HepG2 (cell line): ENCODE results near the gene CAPZB. TPM values are rescaled to one million over a fixed set of nuclear protein-coding genes. Genes with fewer than 3 reads are reported as not detected.

ENCODE experiments used
- ATAC-seq: fragments of 200-7000 bp; cut with Tn5 transposase; 3 replicates; pipeline ENCODE4 v1.9.1; 2020; ENCODE audit warnings: mild to moderate bottlenecking, moderate library complexity
- BruUV-seq: library from RNA; stranded (reverse); fragments of 400-500 nt; replicated peaks from 2 replicates; lab custom pipeline; 2021; lab: Mats Ljungman, UMichigan
- CTCF ChIA-PET: fragments of 300-600 bp; formaldehyde crosslinking; extraction: SDS; loops from one replicate; lab custom pipeline; 2021; ENCODE audit warnings: low total read pairs, inconsistent platforms, low intra/inter-chr PET ratio; lab: Yijun Ruan, JAX
- POLR2A ChIA-PET: fragments of 350-600 bp; sonication (Branson Sonifier 250); formaldehyde crosslinking; loops from one replicate; lab custom pipeline; 2020; ENCODE audit warnings: antibody characterized with exemption, inconsistent platforms; lab: Yijun Ruan, JAX
- DNase-seq: peaks from one replicate; pipeline ENCODE4 v3.0.0-alpha.2; 2015; ENCODE audit warnings: low spot score
- FAIRE-seq: peaks from 3 replicates; lab custom pipeline; 2011; peaks lifted over from hg19 to GRCh38; lab: Jason Lieb, UNC
- H2AFZ ChIP-seq: one replicate; pipeline ENCODE4 v1.6.1; 2011; ENCODE audit warnings: low read length, inconsistent platforms
- H3K27ac ChIP-seq: fragments of 300-600 bp; 3 replicates; pipeline ENCODE4 v1.8.0; 2011; ENCODE audit warnings: mixed run types, mild to moderate bottlenecking, mixed read lengths, low read length, inconsistent platforms; ENCODE audit not compliant: insufficient read depth; ENCODE audit errors: extremely low read length
- H3K27me3 ChIP-seq, 2 experiments: fragments of 200-600 bp in 1 of 2; 2 replicates in 1 of 2; 3 replicates in 1 of 2; pipeline versions ENCODE4 v1.6.0 to v1.8.0; 2011; ENCODE audit warnings: low read length in 2 of 2, mild to moderate bottlenecking in 2 of 2, moderate library complexity in 2 of 2, inconsistent platforms in 1 of 2; ENCODE audit not compliant: insufficient read depth in 2 of 2, control insufficient read depth in 1 of 2
- H3K36me3 ChIP-seq, 2 experiments: fragments of 200-600 bp in 1 of 2; replicated peaks in 1 of 2; 2 replicates in 1 of 2; 3 replicates in 1 of 2; pipeline versions ENCODE4 v1.5.1 to v1.8.0; 2011; ENCODE audit warnings: low read length in 2 of 2, inconsistent platforms in 1 of 2; ENCODE audit not compliant: insufficient read depth in 2 of 2, control insufficient read depth in 1 of 2
- H3K4me1 ChIP-seq: 2 replicates; pipeline ENCODE4 v1.5.1; 2012; ENCODE audit warnings: low read length, inconsistent platforms; ENCODE audit not compliant: insufficient read depth
- H3K4me2 ChIP-seq: 2 replicates; pipeline ENCODE4 v1.6.0; 2011; ENCODE audit warnings: low read depth, low read length, inconsistent platforms
- H3K4me3 ChIP-seq, 3 experiments: fragments of 200-600 bp in 1 of 3; sonication (generic), shearing (Covaris generic) in 1 of 3; replicated peaks in 1 of 3; 2 replicates each; pipeline ENCODE4 v1.5.1; 2011 to 2016; ENCODE audit warnings: low read length in 3 of 3, inconsistent platforms in 2 of 3, low read depth in 2 of 3, mild to moderate bottlenecking in 2 of 3, control low read depth in 1 of 3, mixed read lengths in 1 of 3; ENCODE audit not compliant: insufficient read depth in 1 of 3
- H3K79me2 ChIP-seq: one replicate; pipeline ENCODE4 v1.6.1; 2011; ENCODE audit warnings: low read length, inconsistent platforms; ENCODE audit not compliant: insufficient read depth
- H3K9ac ChIP-seq: 2 replicates; pipeline ENCODE4 v1.6.0; 2011; ENCODE audit warnings: mild to moderate bottlenecking, low read depth, low read length, inconsistent platforms; ENCODE audit not compliant: insufficient read depth
- H3K9me3 ChIP-seq: 2 replicates; pipeline ENCODE4 v1.5.1; 2012; ENCODE audit warnings: mild to moderate bottlenecking, low read length
- H4K20me1 ChIP-seq: 2 replicates; pipeline ENCODE4 v1.6.0; 2011; ENCODE audit warnings: inconsistent platforms, mild to moderate bottlenecking, low read length, moderate library complexity; ENCODE audit not compliant: insufficient read depth
- KDM5B ChIP-seq: sonication (generic); formaldehyde crosslinking; IDR thresholded peaks from 2 replicates; pipeline ENCODE4 v1.4.0; 2020; ENCODE audit warnings: missing genetic modification reagents, mild to moderate bottlenecking, borderline replicate concordance
- RARG ChIP-seq: sonication (generic); formaldehyde crosslinking; IDR thresholded peaks from 2 replicates; pipeline ENCODE4 v1.4.0; 2020; ENCODE audit warnings: low read depth, mild to moderate bottlenecking, missing genetic modification reagents
- SALL1 ChIP-seq: sonication (generic); formaldehyde crosslinking; IDR thresholded peaks from 2 replicates; pipeline ENCODE4 v1.8.0; 2022; ENCODE audit warnings: mild to moderate bottlenecking, missing genetic modification reagents
- SAP130 ChIP-seq: IDR thresholded peaks from 2 replicates; pipeline ENCODE4 v1.6.1; 2016; ENCODE audit warnings: low read depth
- TBX2 ChIP-seq: sonication (generic); formaldehyde crosslinking; IDR thresholded peaks from 2 replicates; pipeline ENCODE4 v1.5.0; 2020; ENCODE audit warnings: missing genetic modification reagents, mild to moderate bottlenecking, borderline replicate concordance
- ZNF326 ChIP-seq: sonication (generic); formaldehyde crosslinking; IDR thresholded peaks from 2 replicates; pipeline ENCODE4 v1.4.0; 2020; ENCODE audit warnings: missing genetic modification reagents, borderline replicate concordance
- ZNF468 ChIP-seq: sonication (generic); formaldehyde crosslinking; IDR thresholded peaks from 2 replicates; pipeline ENCODE4 v1.8.0; 2022; ENCODE audit warnings: mild to moderate bottlenecking, moderate library complexity, missing genetic modification reagents
- ZNF619 ChIP-seq: sonication (generic); formaldehyde crosslinking; IDR thresholded peaks from 2 replicates; pipeline ENCODE4 v1.4.0; 2020; ENCODE audit warnings: mild to moderate bottlenecking, missing genetic modification reagents
- WGBS: methylation state at CpG from one replicate; pipeline ENCODE4 v1.1.6; 2017; ENCODE audit warnings: low lambda C conversion rate; 5-methylcytosine and 5-hydroxymethylcytosine counted together
- in situ Hi-C: cut with HindIII; loops from 2 replicates; pipeline ENCODE4 v1.10.0; 2017; ENCODE audit warnings: low pct_unique_long_range_greater_than_20kb; ENCODE audit not compliant: extremely low pct_ligation_motif_present
- intact Hi-C: fragments of 100-400 bp; cut with micrococcal nuclease; formaldehyde crosslinking; loops from one replicate; pipeline ENCODE4 v1.10.0; 2022; ENCODE audit not compliant: unreplicated experiment
- polyA plus RNA-seq, 8 experiments: library from polyadenylated mRNA; depleted of rRNA in 3 of 8; stranded (reverse) in 7 of 8; unstranded in 1 of 8; fragments of >200 nt; fragmentation: Illumina TruSeq in 4 of 8; extraction: Trizol in 4 of 8; gene quantifications; 2 replicates each; pipeline versions ENCODE4 v1.2.1 to v1.2.3, GENCODE V29; 2011 to 2016; ENCODE audit warnings: low read depth in 4 of 8, missing spikeins in 1 of 8, mixed read lengths in 1 of 8; ENCODE audit not compliant: insufficient read depth in 1 of 8
- total RNA-seq, 5 experiments: library from RNA; depleted of rRNA; stranded (reverse); fragments of >200 nt; fragmentation: Illumina TruSeq; extraction: Trizol; gene quantifications; 2 replicates each; pipeline ENCODE4 v1.2.3, GENCODE V29; 2016; ENCODE audit warnings: low read depth in 1 of 5
- TF ChIP-seq, protein P1 (sequence below): fragments of 450-650 bp; IDR thresholded peaks from 2 replicates; pipeline ENCODE4 v1.6.1; 2017; ENCODE audit warnings: mild to moderate bottlenecking
- TF ChIP-seq, protein P2 (sequence below): sonication (generic); formaldehyde crosslinking; IDR thresholded peaks from 2 replicates; pipeline ENCODE4 v1.5.1; 2020; ENCODE audit warnings: mild to moderate bottlenecking, missing genetic modification reagents, moderate library complexity
- TF ChIP-seq, protein P3 (sequence below): sonication (generic); formaldehyde crosslinking; IDR thresholded peaks from 2 replicates; pipeline ENCODE4 v1.4.0; 2020; ENCODE audit warnings: mild to moderate bottlenecking, missing genetic modification reagents
- TF ChIP-seq, protein P4 (sequence below): sonication (generic); formaldehyde crosslinking; IDR thresholded peaks from 2 replicates; pipeline ENCODE4 v1.5.0; 2020; ENCODE audit warnings: missing genetic modification reagents

CAPZB gene
- total and polyA plus RNA-seq, 2 of the 13 experiments (the other 11 are each of a cell fraction or from before 2014, with no cell fraction given) = 58.9 to 76.9 TPM

DNA sequence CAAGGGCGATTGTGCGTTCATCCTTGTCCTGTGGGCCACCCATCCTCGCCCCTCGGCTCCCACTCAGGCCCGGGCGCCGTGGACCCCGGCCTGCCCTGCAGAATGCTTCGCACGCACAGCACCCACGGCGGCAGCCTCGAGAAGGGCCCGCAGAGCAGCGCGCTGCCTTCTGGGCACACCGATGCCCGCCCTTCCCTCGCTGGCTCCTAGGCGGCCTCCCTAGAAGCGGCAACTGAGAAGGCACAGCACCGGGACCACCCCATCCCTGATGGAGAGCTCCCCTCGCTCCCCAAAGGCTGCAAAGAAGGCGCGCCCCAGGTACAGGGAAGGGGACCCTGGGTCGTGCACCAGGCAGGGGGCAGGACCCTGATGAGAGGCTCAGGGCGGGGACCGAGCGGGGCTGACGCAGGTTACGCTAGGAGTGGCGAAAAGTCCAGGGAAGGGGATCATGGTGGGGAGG is 971 bp downstream of the CAPZB start:
- no TSS peak for BruUV-seq
- Histone ChIP-seq H3K79me2 (peaks cover 57% of the 10 kb centered on the region), H3K27ac (peak overlapping the region; percentile 93), H2AFZ (no peak overlapping the region), H3K4me2 (peak overlapping the region; percentile 89), H4K20me1 (peaks cover 40% of the 10 kb centered on the region), H3K4me3 (peak overlapping the region; percentile 84 to 100 (median 99)), H3K9me3 (no peaks in the 10 kb centered on the region), H3K4me1 (peaks cover 65% of the 10 kb centered on the region), H3K9ac (peak overlapping the region; percentile 98), H3K27me3 (no peaks in the 10 kb centered on the region; a peak in 1 of 5 replicates), H3K36me3 (peaks cover 4 to 16% of the 10 kb centered on the region in 2 experiments; a peak in 4 of 5 replicates)
- intact Hi-C loops (loop anchor here (1.0 to 2.0 kb wide), 2 partner anchors 74 to 112 kb away; a partner anchor contains a TSS), in situ Hi-C loops (loop anchor here (5.0 kb wide), 1 partner anchor 163 kb away; no protein-coding TSS in a partner anchor)
- DNase-seq (no peak), ATAC-seq (peak; percentile 30), FAIRE-seq (no peak)
- WGBS = 0% methylated on average over 13 of the region's 32 CpGs
- ChIA-PET CTCF (no interaction called here), POLR2A (interaction anchor here (2.9 kb wide), 1 partner anchor 112 kb away, joined by 13 read pairs; a partner anchor contains a TSS)
- TF ChIP-seq TBX2 (peak; percentile 63; the same call in 1 of the 2 replicates), KDM5B (CRISPR knock-in tag) (peak; percentile 72; the same call in 1 of the 2 replicates), ZNF326 (CRISPR knock-in tag) (no peak), SALL1 (CRISPR knock-in tag) (0 out of 2 replicates have a peak, but pooled peaks have one; percentile 35), ZNF468 (CRISPR knock-in tag) (0 out of 2 replicates have a peak, but pooled peaks have one; percentile 15), RARG (CRISPR knock-in tag) (no peak), ZNF619 (CRISPR knock-in tag) (0 out of 2 replicates have a peak, but pooled peaks have one; percentile 64), SAP130 (CRISPR knock-in tag) (0 out of 2 replicates have a peak, but pooled peaks have one; percentile 5)
- TF ChIP-seq, protein P1, sequence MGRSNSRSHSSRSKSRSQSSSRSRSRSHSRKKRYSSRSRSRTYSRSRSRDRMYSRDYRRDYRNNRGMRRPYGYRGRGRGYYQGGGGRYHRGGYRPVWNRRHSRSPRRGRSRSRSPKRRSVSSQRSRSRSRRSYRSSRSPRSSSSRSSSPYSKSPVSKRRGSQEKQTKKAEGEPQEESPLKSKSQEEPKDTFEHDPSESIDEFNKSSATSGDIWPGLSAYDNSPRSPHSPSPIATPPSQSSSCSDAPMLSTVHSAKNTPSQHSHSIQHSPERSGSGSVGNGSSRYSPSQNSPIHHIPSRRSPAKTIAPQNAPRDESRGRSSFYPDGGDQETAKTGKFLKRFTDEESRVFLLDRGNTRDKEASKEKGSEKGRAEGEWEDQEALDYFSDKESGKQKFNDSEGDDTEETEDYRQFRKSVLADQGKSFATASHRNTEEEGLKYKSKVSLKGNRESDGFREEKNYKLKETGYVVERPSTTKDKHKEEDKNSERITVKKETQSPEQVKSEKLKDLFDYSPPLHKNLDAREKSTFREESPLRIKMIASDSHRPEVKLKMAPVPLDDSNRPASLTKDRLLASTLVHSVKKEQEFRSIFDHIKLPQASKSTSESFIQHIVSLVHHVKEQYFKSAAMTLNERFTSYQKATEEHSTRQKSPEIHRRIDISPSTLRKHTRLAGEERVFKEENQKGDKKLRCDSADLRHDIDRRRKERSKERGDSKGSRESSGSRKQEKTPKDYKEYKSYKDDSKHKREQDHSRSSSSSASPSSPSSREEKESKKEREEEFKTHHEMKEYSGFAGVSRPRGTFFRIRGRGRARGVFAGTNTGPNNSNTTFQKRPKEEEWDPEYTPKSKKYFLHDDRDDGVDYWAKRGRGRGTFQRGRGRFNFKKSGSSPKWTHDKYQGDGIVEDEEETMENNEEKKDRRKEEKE = no peak
- TF ChIP-seq, protein P2, sequence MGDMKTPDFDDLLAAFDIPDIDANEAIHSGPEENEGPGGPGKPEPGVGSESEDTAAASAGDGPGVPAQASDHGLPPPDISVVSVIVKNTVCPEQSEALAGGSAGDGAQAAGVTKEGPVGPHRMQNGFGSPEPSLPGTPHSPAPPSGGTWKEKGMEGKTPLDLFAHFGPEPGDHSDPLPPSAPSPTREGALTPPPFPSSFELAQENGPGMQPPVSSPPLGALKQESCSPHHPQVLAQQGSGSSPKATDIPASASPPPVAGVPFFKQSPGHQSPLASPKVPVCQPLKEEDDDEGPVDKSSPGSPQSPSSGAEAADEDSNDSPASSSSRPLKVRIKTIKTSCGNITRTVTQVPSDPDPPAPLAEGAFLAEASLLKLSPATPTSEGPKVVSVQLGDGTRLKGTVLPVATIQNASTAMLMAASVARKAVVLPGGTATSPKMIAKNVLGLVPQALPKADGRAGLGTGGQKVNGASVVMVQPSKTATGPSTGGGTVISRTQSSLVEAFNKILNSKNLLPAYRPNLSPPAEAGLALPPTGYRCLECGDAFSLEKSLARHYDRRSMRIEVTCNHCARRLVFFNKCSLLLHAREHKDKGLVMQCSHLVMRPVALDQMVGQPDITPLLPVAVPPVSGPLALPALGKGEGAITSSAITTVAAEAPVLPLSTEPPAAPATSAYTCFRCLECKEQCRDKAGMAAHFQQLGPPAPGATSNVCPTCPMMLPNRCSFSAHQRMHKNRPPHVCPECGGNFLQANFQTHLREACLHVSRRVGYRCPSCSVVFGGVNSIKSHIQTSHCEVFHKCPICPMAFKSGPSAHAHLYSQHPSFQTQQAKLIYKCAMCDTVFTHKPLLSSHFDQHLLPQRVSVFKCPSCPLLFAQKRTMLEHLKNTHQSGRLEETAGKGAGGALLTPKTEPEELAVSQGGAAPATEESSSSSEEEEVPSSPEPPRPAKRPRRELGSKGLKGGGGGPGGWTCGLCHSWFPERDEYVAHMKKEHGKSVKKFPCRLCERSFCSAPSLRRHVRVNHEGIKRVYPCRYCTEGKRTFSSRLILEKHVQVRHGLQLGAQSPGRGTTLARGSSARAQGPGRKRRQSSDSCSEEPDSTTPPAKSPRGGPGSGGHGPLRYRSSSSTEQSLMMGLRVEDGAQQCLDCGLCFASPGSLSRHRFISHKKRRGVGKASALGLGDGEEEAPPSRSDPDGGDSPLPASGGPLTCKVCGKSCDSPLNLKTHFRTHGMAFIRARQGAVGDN (CRISPR knock-in tag) = peak; percentile 88
- TF ChIP-seq, protein P3, sequence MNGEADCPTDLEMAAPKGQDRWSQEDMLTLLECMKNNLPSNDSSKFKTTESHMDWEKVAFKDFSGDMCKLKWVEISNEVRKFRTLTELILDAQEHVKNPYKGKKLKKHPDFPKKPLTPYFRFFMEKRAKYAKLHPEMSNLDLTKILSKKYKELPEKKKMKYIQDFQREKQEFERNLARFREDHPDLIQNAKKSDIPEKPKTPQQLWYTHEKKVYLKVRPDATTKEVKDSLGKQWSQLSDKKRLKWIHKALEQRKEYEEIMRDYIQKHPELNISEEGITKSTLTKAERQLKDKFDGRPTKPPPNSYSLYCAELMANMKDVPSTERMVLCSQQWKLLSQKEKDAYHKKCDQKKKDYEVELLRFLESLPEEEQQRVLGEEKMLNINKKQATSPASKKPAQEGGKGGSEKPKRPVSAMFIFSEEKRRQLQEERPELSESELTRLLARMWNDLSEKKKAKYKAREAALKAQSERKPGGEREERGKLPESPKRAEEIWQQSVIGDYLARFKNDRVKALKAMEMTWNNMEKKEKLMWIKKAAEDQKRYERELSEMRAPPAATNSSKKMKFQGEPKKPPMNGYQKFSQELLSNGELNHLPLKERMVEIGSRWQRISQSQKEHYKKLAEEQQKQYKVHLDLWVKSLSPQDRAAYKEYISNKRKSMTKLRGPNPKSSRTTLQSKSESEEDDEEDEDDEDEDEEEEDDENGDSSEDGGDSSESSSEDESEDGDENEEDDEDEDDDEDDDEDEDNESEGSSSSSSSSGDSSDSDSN (CRISPR knock-in tag) = peak; percentile 75
- TF ChIP-seq, protein P4, sequence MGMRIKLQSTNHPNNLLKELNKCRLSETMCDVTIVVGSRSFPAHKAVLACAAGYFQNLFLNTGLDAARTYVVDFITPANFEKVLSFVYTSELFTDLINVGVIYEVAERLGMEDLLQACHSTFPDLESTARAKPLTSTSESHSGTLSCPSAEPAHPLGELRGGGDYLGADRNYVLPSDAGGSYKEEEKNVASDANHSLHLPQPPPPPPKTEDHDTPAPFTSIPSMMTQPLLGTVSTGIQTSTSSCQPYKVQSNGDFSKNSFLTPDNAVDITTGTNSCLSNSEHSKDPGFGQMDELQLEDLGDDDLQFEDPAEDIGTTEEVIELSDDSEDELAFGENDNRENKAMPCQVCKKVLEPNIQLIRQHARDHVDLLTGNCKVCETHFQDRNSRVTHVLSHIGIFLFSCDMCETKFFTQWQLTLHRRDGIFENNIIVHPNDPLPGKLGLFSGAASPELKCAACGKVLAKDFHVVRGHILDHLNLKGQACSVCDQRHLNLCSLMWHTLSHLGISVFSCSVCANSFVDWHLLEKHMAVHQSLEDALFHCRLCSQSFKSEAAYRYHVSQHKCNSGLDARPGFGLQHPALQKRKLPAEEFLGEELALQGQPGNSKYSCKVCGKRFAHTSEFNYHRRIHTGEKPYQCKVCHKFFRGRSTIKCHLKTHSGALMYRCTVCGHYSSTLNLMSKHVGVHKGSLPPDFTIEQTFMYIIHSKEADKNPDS (CRISPR knock-in tag) = no peak
